GM21737 (cell line): ENCODE data around the gene ZBTB40.

ENCODE experiments used
- ATAC-seq: cut with Tn5 transposase; IDR thresholded peaks from one replicate; pipeline ENCODE4 v1.9.1; 2021; ENCODE audit warnings: mild to moderate bottlenecking, moderate library complexity; ENCODE audit not compliant: unreplicated experiment

ZBTB40 gene

GRCh38 chr1:22551591-22551990 is 99.9 kb downstream of the ZBTB40 start:
- no peak for ATAC-seq

- ATAC-seq, result no peak
Observed at GRCh38 chr1:22552021-22552420, 100.4 kb downstream of the ZBTB40 start.

DNA sequence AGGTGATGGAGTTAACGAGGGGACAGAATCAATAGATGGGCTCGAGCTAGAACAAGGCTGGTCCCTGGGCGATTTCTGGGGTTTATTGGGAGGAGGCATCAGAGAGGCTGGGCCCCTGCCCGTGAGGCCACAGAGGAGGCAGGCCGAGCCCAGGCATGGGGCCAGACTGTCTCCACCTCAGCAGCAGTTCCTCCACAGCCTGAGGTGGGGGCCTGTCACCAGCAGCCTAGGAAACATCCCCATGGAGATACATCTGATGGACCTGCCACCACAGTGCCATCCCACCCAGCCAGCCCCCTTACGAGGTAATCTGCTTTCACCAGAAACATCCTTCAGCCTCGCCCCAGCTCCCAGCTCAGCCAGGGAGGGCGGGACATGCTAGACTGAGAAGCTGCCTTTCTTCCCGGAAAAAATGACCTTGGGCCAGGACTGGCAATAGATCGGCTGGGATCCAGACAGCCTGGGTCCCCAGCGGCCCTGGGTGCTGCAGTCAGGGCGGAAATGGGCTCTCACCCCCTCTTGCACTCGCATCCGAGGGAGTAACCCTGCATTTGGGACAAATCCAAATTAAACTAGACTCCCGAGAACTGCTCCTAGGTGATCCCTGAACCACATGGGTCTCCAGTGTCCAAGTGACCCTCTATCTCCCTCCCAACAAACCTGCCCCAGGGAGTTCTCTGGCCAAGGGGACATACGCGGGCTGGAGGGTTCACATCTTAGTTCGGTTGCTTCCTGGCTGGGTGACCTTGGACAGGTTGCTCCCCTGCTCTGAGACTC is 101.6 kb downstream of the ZBTB40 start:
- no peak for ATAC-seq

DNA sequence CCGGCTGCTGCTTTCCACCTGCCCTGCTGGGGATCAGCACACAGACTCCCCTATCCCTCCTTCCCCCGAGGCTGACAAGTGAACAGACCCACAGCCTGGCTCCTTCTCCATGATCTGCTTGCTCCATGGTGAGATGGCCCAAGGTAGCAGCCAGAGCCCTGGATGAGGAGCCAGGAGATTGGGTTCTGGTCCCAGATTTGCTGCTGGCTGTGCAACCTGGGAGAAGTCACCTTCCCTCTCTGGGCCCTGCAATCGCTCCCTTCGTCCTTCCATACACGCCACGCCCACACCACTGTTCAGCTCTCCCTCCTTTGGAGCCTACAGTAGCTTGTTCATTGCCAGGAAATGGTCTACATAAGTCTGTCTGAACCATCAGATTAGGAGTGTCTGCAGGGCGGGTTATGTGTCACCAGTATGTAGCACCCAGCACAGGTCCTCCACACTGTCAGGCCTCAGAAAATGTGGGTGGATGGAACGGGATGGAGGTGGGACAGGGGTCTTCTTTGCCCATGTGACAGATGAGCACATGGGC is 102.4 kb downstream of the ZBTB40 start:
- no peak for ATAC-seq

DNA sequence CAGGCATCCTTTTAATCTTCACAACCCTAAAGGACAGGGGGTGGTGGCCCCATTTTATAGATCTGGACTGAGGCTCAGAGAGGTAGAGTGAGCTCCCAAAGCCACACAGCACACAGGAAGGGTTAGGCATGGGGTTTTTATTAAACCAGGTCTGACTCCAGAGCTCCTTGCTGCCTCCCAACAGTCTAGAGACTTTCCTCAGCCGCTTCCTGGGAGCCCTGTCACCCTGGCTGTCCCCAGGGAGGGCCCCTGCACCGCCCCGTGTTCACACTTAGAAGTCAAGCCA is 103.7 kb downstream of the ZBTB40 start:
- no peak for ATAC-seq

DNA sequence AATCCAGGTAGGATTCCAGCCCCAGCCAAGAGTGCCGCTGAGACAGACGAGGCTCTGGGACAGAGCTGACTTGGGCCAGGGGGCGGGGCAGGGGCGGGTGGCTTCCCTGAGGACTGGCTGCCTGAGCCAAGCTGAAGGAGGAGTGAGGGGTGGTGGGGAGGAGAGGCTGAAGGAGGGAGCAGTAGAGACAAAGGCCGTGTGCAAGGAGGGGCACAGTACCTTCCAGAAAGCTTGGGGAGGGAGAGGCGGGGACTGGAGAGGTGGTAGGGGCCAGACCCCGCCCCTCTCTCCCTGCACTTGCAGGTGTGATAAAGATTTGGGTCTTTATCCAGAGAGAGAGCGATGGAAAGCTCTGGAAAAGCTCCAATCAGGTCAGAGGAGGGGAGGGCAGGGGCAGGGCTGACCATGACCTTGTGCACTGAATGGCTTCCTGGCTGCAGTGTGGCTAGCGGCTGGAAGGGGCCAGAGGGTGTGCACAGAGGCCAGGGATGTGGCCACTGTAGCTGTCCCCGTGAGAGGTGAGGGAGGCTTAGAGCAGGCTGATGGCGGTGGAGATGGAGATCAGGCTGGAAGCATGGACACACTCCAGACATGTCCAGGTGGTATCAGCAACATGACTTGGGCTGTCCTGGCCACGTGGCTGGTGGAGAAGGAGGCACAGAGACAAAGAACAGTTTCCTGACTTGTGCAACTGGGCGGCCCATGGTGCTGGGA is 104.9 kb downstream of the ZBTB40 start:
- ATAC-seq, result no peak

GRCh38 chr1:22557341-22557950 is 105.8 kb downstream of the ZBTB40 start:
- ATAC-seq, result no peak

DNA sequence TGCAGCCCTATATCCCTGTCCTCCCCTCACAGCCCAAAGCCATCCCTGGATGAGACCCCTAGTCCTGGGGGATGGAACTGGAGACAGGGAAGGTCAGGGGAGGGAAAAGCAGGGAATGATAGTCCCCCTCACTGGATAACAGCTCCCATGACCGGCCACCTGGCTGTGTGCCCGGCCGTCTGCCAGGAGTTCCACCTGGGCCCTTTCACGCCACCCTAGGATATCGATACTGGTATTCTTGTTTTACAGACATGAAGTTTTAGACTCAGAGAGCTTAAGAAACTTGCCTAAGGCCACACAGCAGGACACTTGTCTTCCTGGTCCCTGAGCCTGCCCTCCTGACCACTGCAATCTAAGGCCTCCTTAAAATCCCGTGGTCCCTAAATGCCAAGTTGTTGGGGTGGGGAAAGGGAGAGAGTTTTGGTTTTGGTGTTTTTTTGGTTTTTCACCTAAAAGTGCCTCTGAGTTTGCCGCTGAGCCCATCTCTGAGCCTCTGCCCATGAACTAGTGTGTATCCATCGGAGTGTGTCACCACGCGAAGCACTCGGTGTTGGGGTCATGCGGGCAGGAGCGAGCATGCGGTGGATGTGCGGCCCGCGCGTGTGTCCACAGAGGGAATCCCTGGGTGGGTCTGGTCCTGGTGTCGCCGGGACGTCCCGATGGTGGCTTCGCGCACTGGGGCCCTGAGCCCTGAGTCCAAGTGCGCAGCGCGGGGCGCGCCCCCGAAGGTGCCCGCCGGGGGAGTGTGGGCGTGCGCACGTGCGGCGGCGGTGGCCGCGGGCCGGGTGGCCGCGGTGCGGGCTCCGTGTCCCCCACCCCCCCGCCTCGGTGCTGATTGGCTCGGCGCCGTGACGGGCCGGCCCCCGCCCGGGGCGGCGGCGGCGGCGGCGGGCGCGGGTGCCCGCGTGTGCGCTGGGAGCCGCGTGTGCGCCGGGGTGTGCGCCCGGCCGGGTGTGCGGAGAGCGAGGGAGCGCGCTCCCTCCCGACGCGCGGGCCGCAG is 111.2 kb downstream of the ZBTB40 start, which contains the start of gene EPHA8:
TSS of gene EPHA8 (plus strand) at position 906 of the 1,000 bp plus-strand sequence. CDS start 147 bp downstream, outside the sequence.
- ATAC-seq, result no peak

GRCh38 chr1:22563671-22564602 is 112.3 kb downstream of the ZBTB40 start:
- no peak for ATAC-seq

GRCh38 chr1:22566161-22566560 is 114.5 kb downstream of the ZBTB40 start:
- ATAC-seq, result no peak

- ATAC-seq, result no peak
Observed at GRCh38 chr1:22567197-22567596, 115.5 kb downstream of the ZBTB40 start.

- no peak for ATAC-seq
Observed at GRCh38 chr1:22567994-22568393, 116.3 kb downstream of the ZBTB40 start.

GRCh38 chr1:22569269-22569668 is 117.6 kb downstream of the ZBTB40 start:
- ATAC-seq, result no peak

DNA sequence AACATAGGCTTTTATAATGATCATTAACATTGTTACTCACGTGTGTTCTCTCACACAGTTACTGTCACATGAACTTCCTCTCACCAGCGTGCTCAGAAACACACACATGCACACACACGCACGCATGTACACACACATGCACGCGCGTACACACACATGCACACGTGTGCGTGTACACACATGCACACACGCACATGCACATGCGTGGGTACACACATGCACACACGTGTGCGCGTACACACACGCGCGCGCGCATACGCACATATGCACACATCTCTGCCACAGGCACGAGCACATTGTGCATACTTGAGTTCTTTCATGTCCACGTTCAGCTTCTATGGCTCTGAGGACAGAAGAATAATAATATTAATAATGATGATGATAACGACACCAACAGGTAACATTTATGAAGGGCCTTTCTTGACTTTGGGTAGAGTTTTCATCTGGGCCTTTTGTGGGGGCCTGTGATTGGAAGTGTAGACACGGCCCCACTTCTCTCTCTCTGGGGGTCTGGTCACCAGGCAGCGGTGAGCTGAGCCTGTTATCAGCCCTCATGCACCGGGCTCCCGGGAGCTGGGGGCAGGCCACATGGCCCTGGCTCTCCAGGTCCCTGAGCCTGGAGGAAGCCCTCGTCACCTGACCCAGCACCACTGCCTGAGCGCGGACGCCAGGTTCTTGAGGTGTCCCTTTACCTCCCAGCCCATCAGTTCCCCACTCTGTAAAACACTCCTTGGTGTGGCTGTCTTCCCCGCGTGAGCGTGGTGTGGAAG is 118.7 kb downstream of the ZBTB40 start:
- no peak for ATAC-seq

DNA sequence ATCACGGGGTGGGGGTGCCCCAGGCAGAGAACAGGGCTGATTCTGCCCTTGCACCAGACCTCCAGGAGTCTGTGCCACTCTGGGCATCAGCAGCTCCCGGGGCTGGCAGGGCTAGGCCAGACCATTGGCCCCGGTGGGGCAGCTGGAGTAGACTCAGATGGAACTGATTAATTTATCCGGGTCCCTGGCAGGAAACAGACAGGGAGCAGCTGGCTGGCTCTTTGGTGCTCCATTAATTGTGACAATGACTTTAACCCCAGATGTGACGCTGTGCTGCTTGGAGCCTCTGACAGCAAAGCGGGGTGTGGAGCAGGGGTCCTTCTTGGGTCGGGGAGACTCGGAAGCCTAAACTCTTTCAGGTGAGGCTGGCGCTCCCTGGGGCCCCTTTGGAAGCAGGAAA is 121.2 kb downstream of the ZBTB40 start:
- no peak for ATAC-seq

DNA sequence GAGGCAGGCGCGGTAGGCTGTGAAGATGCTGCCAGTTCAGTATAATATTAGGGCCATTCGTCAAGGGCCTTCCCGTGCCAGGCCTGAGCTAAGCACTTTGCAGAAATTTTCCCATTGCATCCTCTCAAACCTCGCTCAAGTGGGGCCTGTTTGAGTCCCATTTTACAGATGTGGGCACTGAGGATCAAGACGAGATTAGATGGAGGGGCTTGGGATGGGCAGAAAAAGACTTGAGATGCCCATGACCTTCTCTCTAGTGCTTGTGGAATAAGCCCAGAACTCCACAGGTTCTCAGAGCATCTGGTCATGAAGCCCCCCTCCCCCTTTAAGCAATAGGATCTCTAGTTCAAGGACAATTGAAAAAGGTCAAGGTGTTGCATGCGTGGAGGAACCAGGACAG is 121.6 kb downstream of the ZBTB40 start:
- ATAC-seq, result no peak

- ATAC-seq, result no peak
Observed at GRCh38 chr1:22575532-22576149, 124.0 kb downstream of the ZBTB40 start.

GRCh38 chr1:22576150-22576544 is 124.5 kb downstream of the ZBTB40 start:
- no peak for ATAC-seq
